ENCODE results near the gene DDI1. TPM values are rescaled to one million over a fixed set of nuclear protein-coding genes. Genes with fewer than 3 reads are reported as not detected.

Gene DDI1
- total RNA-seq (2014; rRNA removed; shearing (Covaris generic)), result not detected in 2 replicates

DNA sequence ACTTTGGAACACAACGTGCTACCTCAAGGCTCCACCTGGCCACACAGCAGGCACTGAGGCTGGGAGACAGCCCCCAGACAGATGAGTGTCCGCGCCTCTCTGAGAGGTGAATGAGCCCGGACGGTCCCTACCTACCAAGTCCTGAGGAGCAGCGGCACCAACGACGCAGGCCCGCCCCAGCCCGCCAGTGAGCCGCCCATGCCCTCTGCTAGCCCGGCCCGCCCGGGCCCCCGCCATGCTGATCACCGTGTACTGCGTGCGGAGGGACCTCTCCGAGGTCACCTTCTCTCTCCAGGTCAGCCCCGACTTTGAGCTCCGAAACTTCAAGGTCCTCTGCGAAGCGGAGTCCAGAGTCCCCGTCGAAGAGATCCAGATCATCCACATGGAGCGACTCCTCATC lies at the start of gene DDI1:
Gene DDI1, plus strand, starts transcription at position 53 of the 400 bp plus-strand sequence. Its CDS starts 183 bp downstream, at position 236.
- Histone ChIP-seq H3K27me3 (replicated peaks) (no peaks in the 10 kb centered on the region), H3K27ac (no peak within 1 kb of the TSS), H3K4me1 (replicated peaks) (peaks cover 4% of the 10 kb centered on the region), H3K9me3 (replicated peaks) (no peaks in the 10 kb centered on the region), H3K36me3 (no peaks in the 10 kb centered on the region), H3K4me3 (no peak within 1 kb of the TSS)
- DNase-seq (ENCODE audit: low read depth in 1 of 2, low spot score in 2 of 2), result no peak

DNA sequence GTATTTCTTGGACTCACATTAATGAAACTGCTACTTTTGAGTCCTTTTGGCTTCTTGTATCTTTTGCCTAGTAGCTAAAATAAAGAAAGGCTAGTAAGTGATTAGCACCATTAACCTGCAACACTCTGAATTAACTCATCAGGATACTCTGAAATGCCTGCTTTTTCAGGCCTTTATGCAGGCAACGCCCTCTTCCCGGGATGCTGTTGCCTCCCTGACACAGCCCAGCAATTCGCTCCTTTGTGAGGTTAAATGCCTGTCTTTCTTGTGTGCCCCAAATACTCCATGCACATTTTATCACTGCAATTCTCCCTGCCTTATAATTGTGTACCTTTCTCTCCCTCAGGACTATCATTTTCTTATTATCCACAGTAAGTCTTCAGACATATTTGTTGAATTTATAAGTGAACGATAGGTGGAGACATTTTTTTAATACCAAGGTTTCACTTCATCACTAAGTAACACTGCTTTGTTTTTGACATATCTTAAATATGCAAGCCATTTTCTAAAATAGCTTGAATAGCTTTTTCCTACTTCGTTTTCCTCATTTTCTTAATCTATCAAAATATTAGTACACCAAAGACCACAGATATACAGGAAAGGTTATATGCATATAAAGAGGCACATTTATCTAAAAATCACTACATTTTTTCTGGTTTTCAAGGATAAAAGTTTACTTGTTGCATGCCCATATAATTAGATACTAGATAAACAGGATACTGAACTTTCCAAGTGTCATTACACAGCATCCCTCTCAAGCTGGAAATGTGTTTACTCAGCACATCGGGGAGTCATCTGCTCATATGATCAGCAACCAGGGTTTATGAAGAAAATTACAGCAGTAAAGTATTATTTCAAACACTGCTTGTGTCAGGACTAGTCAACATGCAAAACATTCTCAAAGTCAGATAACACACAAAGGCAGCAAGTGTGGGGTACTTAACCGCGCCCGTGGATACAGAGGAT lies 48.5 kb upstream of the DDI1 start:
- Histone ChIP-seq H3K4me3 (no peak overlapping the region), H3K27me3 (replicated peaks) (no peaks in the 10 kb centered on the region), H3K27ac (no peak overlapping the region), H3K4me1 (replicated peaks) (no peaks in the 10 kb centered on the region), H3K9me3 (replicated peaks) (no peaks in the 10 kb centered on the region), H3K36me3 (no peaks in the 10 kb centered on the region)
- no peak for DNase-seq (ENCODE audit: low read depth in 1 of 2, low spot score in 2 of 2)

DNA sequence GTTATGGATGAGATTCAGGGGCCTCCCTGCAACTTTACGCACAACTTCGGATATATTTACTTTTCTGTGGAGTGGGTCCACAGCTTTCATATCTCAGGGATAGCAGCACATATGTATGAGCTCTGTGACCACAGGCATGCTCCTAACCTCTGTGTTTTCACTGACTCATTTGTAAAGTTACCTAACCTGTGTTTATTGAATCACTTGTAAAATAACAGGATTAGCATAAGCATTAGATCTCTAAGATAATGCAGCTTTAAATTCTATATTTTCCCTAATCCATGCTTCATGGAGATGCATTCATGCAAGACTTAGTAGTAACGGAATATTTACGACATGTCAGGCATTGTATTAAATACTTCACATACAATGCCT lies 47.9 kb upstream of the DDI1 start:
- Histone ChIP-seq H3K27me3 (replicated peaks) (no peaks in the 10 kb centered on the region), H3K4me1 (replicated peaks) (no peaks in the 10 kb centered on the region), H3K9me3 (replicated peaks) (no peaks in the 10 kb centered on the region), H3K4me3 (no peak overlapping the region), H3K27ac (no peak overlapping the region), H3K36me3 (no peaks in the 10 kb centered on the region)
- DNase-seq (ENCODE audit: low read depth in 1 of 2, low spot score in 2 of 2), result peak in 1 of 2 experiments; percentile 1

DNA sequence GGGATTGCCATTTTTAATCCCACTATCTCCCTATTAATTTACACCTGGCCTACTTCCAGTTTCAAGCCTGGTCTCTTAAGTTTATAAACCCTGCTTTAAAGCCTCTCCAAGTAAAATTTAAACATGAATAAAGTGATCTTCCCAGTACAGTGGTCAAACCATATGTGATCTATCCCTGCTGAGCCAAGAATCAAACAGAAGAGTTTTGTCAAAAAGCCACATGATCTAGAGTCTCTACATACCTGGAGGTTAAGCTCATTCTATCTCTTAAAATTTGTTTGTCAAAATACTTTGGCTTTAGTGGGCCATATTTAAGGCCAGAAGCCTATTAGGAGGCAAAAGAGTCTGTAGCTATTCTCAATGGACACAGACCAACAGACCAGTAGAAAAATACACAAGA lies 42.9 kb upstream of the DDI1 start:
- no peaks in the 10 kb centered on the region for H3K27me3 ChIP-seq (replicated peaks)
- no peak overlapping the region for H3K4me3 ChIP-seq
- no peaks in the 10 kb centered on the region for H3K4me1 ChIP-seq (replicated peaks)
- DNase-seq (ENCODE audit: low read depth in 1 of 2, low spot score in 2 of 2), result no peak
- no peaks in the 10 kb centered on the region for H3K9me3 ChIP-seq (replicated peaks)
- no peaks in the 10 kb centered on the region for H3K36me3 ChIP-seq
- no peak overlapping the region for H3K27ac ChIP-seq

DNA sequence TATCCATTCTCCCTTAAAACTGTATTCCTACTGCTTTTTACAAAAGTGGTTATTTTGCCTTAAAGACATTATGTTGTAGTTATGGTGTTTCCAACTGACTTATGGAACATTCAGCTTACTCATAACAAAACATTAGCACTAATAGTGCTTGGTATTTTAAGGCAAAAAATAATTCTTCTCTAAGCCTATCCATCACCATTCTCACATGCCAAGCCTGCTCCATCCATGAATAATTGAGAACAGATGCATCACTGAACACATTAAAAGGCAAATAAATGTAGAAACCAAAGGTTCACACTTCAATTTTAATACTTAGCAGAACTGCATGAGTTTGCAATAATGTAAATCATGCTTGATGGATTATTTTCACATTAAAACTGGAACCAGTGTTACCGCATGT lies 42.3 kb upstream of the DDI1 start:
- Histone ChIP-seq H3K27ac (no peak overlapping the region), H3K9me3 (replicated peaks) (no peaks in the 10 kb centered on the region)
- no peak for DNase-seq (ENCODE audit: low read depth in 1 of 2, low spot score in 2 of 2)

DNA sequence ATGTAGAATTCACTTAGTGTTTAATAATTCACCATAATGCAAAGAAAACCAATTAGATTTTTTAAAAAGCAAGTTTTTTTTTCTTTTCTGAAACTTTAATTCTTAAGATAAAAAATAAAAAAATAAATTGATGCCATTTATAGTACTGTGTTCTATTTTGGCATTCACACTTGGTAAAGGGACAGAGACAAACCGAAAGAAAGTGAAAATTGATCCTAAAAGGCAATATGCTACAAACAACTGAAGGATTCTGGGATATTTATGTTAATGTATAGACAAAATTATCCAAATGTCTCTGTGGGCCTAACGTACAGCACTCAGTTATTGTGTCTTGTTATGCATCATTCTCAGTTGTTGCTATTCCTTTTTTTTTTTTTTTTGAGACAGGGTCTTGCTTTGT lies 41.9 kb upstream of the DDI1 start:
- no peak overlapping the region for H3K27ac ChIP-seq
- H3K36me3 ChIP-seq, result no peaks in the 10 kb centered on the region
- no peaks in the 10 kb centered on the region for H3K27me3 ChIP-seq (replicated peaks)
- DNase-seq (ENCODE audit: low read depth in 1 of 2, low spot score in 2 of 2), result no peak
- H3K4me1 ChIP-seq (replicated peaks), result no peaks in the 10 kb centered on the region
- H3K4me3 ChIP-seq, result no peak overlapping the region
- H3K9me3 ChIP-seq (replicated peaks), result no peaks in the 10 kb centered on the region

More for the DNA sequence above, 42.3 kb upstream of the DDI1 start:
- Histone ChIP-seq H3K36me3 (no peaks in the 10 kb centered on the region), H3K4me1 (replicated peaks) (no peaks in the 10 kb centered on the region), H3K27me3 (replicated peaks) (no peaks in the 10 kb centered on the region), H3K4me3 (no peak overlapping the region)

DNA sequence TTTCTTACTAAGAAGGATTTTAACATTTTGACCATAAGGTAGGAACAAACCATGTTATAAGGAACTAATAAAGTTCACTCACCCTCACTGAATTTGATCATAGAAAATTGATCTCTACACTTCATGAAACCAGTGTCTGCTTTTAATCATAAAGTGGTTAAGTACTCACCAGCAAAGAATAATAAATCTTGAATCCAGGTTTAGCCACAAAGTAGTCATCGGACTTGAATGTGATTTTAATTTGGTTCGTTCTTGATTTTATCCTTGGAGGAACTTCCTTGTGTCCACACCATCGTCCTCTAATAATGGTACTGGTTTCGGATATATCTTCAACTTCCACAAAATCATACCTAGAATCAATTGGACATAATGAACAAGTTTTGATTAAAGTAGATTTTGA lies 40.5 kb upstream of the DDI1 start:
- Histone ChIP-seq H3K4me3 (no peak overlapping the region), H3K4me1 (replicated peaks) (no peaks in the 10 kb centered on the region), H3K9me3 (replicated peaks) (no peaks in the 10 kb centered on the region), H3K36me3 (no peaks in the 10 kb centered on the region), H3K27ac (no peak overlapping the region), H3K27me3 (replicated peaks) (no peaks in the 10 kb centered on the region)
- no peak for DNase-seq (ENCODE audit: low read depth in 1 of 2, low spot score in 2 of 2)

DNA sequence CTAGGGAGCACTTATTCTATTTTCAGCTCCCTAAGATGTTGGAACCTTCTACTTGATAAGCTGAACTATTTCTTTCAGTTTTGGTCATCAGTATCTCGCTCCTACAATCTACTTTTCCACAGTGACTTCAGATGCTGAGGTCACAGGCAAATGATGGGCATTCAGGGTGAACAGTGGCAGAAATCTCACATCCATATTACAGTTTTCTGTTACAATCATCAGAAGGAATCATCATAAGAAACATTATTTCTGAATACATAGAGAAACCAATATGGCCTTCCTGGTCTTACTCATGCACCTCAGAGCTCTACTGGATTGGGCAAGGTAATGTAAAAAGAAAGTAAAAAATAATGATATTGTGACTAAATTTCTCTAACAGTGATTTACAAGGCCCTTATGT lies 39.4 kb upstream of the DDI1 start:
- no peaks in the 10 kb centered on the region for H3K9me3 ChIP-seq (replicated peaks)

DNA sequence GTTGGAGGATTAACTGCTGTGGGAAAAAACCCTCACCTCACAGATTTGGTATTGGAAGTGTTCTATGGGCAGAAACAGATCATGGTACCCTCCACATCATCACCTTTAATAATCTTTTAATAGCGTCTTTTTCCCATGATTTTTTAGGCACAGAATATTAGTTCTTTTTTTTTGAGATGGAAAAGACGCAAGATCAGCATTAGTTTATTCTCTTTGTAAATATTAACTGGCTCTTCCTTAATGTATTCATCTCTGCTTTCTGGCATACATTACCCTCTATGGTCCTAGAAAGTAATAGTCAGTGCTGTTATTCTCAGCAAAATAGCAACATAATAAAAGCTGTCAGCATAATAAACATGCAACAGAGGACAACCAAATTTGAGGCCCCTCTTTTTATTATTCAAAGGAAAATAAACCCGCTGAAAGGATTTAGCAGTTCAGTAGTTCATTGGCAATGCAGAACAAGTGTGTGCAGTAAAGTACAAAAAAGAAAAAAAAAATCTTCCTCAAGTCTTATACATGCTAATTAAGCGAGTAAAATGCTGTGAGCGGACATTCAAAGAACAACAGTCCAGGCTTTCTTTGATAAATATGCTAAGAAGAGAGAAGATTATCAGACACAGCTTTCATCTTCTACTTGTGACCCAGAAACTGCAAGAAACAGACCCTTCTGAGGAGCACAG lies 37.5 kb upstream of the DDI1 start:
- no peak for DNase-seq (ENCODE audit: low read depth in 1 of 2, low spot score in 2 of 2)
- H3K27me3 ChIP-seq (replicated peaks), result no peaks in the 10 kb centered on the region
- no peaks in the 10 kb centered on the region for H3K36me3 ChIP-seq

More for the DNA sequence above, 39.4 kb upstream of the DDI1 start:
- Histone ChIP-seq H3K27ac (no peak overlapping the region), H3K27me3 (replicated peaks) (no peaks in the 10 kb centered on the region), H3K4me3 (no peak overlapping the region), H3K36me3 (no peaks in the 10 kb centered on the region), H3K4me1 (replicated peaks) (no peaks in the 10 kb centered on the region)
- no peak for DNase-seq (ENCODE audit: low read depth in 1 of 2, low spot score in 2 of 2)

DNA sequence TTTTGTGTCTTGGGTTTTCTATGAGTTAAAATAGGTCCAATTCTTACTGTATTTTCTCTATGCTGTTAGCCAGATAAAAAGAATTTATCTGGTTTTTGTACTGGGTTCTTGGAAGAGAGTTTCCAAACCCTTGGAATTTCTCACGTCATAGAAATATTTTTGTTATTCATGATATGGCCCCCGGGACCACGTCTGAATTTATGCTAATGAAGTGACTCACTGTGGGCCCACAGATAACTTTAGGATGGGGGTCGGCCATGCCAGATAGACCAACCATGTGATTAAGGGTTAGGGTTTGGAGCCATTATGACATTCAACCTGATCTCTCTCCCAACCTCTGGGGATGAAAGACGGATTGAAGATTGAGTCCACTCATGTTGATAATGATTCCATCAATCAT lies 35.6 kb upstream of the DDI1 start:
- DNase-seq (ENCODE audit: low read depth in 1 of 2, low spot score in 2 of 2), result no peak
- Histone ChIP-seq H3K27ac (no peak overlapping the region), H3K4me1 (replicated peaks) (no peaks in the 10 kb centered on the region), H3K4me3 (no peak overlapping the region), H3K9me3 (replicated peaks) (no peaks in the 10 kb centered on the region), H3K36me3 (no peaks in the 10 kb centered on the region), H3K27me3 (replicated peaks) (no peaks in the 10 kb centered on the region)

More for the DNA sequence above, 37.5 kb upstream of the DDI1 start:
- Histone ChIP-seq H3K4me3 (no peak overlapping the region), H3K27ac (no peak overlapping the region), H3K9me3 (replicated peaks) (no peaks in the 10 kb centered on the region), H3K4me1 (replicated peaks) (no peaks in the 10 kb centered on the region)

DNA sequence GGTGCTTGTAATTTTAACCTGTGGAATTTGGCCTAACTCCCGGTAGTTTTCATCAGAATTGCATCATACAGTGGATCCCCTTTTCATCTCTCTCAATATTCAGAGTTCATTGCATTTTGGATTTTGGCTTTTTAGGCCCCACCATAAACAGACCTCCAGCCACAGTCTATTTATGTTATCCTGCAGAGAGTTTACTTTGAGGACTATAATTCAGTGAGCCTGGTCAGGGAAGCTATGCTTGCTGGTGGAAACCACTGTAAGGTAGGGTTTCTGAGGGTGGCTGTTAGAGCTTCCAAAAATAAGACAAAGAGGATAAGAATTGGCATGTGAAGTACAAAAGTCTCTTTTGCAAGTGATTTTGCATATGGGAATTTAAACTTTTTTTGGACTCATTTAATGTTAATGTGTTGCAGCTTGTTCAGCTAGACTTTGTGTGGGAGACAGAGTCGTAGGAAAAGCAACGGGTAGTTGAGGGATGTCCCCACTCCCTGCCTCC lies 34.8 kb upstream of the DDI1 start:
- Histone ChIP-seq H3K4me3 (no peak overlapping the region), H3K4me1 (replicated peaks) (no peaks in the 10 kb centered on the region), H3K9me3 (replicated peaks) (no peaks in the 10 kb centered on the region), H3K36me3 (no peaks in the 10 kb centered on the region), H3K27me3 (replicated peaks) (no peaks in the 10 kb centered on the region), H3K27ac (no peak overlapping the region)
- DNase-seq (ENCODE audit: low read depth in 1 of 2, low spot score in 2 of 2), result no peak

DNA sequence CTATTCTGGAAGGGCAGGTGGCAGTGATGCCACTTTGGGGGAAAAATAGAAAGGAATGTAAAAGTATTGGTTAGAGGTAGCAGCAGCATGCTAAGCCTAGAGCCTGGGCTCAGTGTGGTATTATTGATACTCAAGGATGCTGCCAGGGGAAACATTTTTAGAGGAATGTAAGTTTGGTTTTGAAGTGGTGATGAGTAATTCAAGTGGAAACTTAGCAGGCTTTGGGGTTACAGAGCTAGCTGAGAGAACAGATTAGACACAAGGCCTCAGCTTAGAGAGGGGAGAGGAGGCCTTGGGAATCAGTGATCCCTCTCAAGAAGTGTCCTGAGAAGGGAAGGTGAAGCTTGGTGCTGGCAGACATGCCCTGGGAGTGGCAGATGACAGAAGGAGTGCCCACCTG lies 32.9 kb upstream of the DDI1 start:
- Histone ChIP-seq H3K4me3 (no peak overlapping the region), H3K36me3 (no peaks in the 10 kb centered on the region), H3K4me1 (replicated peaks) (no peaks in the 10 kb centered on the region), H3K9me3 (replicated peaks) (no peaks in the 10 kb centered on the region), H3K27me3 (replicated peaks) (no peaks in the 10 kb centered on the region), H3K27ac (no peak overlapping the region)
- no peak for DNase-seq (ENCODE audit: low read depth in 1 of 2, low spot score in 2 of 2)

DNA sequence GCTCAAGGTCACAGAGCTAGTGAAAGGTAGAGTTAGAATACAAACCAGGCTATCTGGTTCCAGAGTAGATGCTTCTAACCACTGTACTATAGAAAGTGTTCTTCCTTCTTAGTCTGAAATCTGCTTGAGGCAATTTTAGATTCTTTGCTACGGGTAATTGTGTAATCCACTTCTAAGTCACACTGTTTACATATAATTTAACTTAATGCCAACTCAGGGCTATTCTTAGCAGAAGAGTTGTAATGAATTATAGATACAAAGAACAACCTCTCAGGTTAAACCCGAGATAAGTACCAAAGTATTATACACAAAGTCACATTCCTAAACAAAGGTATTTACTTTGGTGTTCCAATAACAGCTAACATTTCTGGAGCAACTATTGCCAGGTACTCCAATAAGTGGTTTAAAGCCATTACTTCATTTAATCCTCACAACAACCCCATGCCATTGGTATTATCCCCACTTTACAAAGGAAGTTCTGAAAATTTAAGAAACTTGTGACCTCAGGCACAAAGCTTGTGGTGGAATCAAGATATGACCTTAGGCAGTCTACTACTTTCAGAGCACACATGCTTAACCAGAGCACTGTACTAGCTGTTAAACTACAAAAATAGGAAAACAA lies 31.1 kb upstream of the DDI1 start:
- Histone ChIP-seq H3K36me3 (no peaks in the 10 kb centered on the region), H3K4me1 (replicated peaks) (no peaks in the 10 kb centered on the region), H3K27ac (no peak overlapping the region), H3K9me3 (replicated peaks) (no peaks in the 10 kb centered on the region), H3K27me3 (replicated peaks) (no peaks in the 10 kb centered on the region), H3K4me3 (no peak overlapping the region)
- DNase-seq (ENCODE audit: low read depth in 1 of 2, low spot score in 2 of 2), result no peak

DNA sequence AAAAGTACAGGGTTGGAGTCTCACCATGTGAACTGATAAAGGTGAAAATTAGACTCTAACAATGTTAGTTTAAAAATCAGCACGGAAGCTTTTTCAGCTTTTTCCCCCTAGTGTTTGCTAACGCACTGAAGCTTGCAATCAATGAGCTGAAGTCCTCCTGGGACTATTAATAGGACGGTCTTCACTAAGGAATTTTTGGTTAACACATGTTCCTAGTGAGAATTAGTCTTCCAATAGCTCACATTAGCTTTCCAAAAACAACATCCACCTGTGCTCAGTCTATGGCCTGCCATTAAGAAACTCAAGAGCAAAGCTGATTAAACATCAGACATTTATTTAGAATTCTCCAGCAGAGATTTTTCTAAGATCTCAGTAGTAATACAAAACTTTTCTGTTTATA lies 26.7 kb upstream of the DDI1 start:
- DNase-seq (ENCODE audit: low read depth in 1 of 2, low spot score in 2 of 2), result no peak
- no peaks in the 10 kb centered on the region for H3K27me3 ChIP-seq (replicated peaks)
- no peak overlapping the region for H3K27ac ChIP-seq
- no peaks in the 10 kb centered on the region for H3K4me1 ChIP-seq (replicated peaks)
- H3K4me3 ChIP-seq, result no peak overlapping the region
- H3K36me3 ChIP-seq, result no peaks in the 10 kb centered on the region
- no peaks in the 10 kb centered on the region for H3K9me3 ChIP-seq (replicated peaks)

Measured in SJSA1 (cell line).